Suprapubic skin (tissue), 4 donors: ENCODE results near the gene USP34. TPM values are rescaled to one million over a fixed set of nuclear protein-coding genes. Genes with fewer than 3 reads are reported as not detected.
A peak's percentile ranks its signal among the peaks of the same experiment; 100 is the strongest.

Source experiments
- DNase-seq, 2 donors: peaks; one replicate each; pipeline ENCODE4 v3.0.0-alpha.2; 2019; ENCODE audit warnings: low spot score in 2 of 2
- H3K27ac ChIP-seq: fragments of 200-600 bp; sonication (generic); one replicate; pipeline ENCODE4 v1.5.1; 2019
- H3K27me3 ChIP-seq: fragments of 200-600 bp; sonication (generic); one replicate; pipeline ENCODE4 v1.5.1; 2019
- H3K36me3 ChIP-seq: fragments of 200-600 bp; sonication (generic); one replicate; pipeline ENCODE4 v1.5.1; 2019
- H3K4me1 ChIP-seq: fragments of 200-600 bp; sonication (generic); one replicate; pipeline ENCODE4 v1.5.1; 2019
- H3K4me3 ChIP-seq: fragments of 200-600 bp; sonication (generic); one replicate; pipeline ENCODE4 v1.5.1; 2019; ENCODE audit warnings: mild to moderate bottlenecking
- H3K9me3 ChIP-seq: fragments of 200-600 bp; sonication (generic); one replicate; pipeline ENCODE4 v1.5.1; 2019
- EP300 ChIP-seq: sonication (generic); formaldehyde crosslinking; IDR thresholded peaks from one replicate; pipeline ENCODE4 v1.6.1; 2017; ENCODE audit warnings: antibody characterized with exemption
- POLR2A ChIP-seq, 2 donors: fragments of 450-650 bp; IDR thresholded peaks; one replicate each; pipeline ENCODE4 v1.6.1; 2017; ENCODE audit warnings: antibody characterized with exemption in 2 of 2, mild to moderate bottlenecking in 2 of 2, moderate library complexity in 2 of 2
- POLR2AphosphoS5 ChIP-seq, 3 donors: sonication (generic); formaldehyde crosslinking; IDR thresholded peaks; one replicate each; pipeline ENCODE4 v1.6.1; 2017; ENCODE audit warnings: antibody characterized with exemption in 3 of 3
- WGBS: methylation state at CpG from one replicate; pipeline ENCODE4 v1.1.5; 2018; 5-methylcytosine and 5-hydroxymethylcytosine counted together
- total RNA-seq, 4 donors: library from RNA; depleted of rRNA; stranded (reverse); fragments of >200 nt; gene quantifications; one replicate each; pipeline ENCODE4 v1.1.0, GENCODE V29; 2016
- TF ChIP-seq, protein P1 (sequence below), 2 donors: fragments of 200-600 bp in 1 of 2; fragments of 450-650 bp in 1 of 2; sonication (generic) in 1 of 2; IDR thresholded peaks; one replicate each; pipeline ENCODE4 v1.5.1; 2016 to 2019; ENCODE audit warnings: antibody characterized with exemption in 2 of 2, mild to moderate bottlenecking in 1 of 2, moderate library complexity in 1 of 2

The USP34 gene
- total RNA-seq, 4 donors from 2014 or later, result 94.5 to 242 (median 111) TPM

DNA sequence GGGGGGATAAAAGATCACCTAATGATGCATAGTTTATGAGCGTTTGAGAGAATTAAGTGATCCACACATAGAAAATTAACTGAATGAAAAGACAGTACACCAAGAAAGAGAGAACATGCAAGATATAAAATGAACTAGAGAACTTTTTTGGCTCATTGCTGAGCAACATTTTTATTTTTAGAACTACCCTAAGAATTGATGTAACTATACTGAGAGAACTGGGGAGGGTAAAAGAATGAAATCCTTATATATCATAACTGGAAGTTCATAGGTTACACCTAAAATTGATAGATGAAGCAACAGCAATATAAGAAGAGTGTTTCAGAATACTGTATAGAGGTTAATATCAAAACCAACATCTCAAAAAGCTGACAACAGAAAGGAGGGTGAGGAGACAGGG is 55.6 kb downstream of the USP34 start:
- Histone ChIP-seq H3K36me3 (no peaks in the 10 kb centered on the region), H3K9me3 (no peaks in the 10 kb centered on the region), H3K4me1 (peaks cover 3% of the 10 kb centered on the region), H3K4me3 (no peak overlapping the region), H3K27me3 (no peaks in the 10 kb centered on the region), H3K27ac (no peak overlapping the region)
- no peak for DNase-seq
- WGBS, result 93% methylated on average over 1 of the region's 1 CpG
- no peak for TF ChIP-seq POLR2A (IDR thresholded peaks at IDR 0.05)
- TF ChIP-seq EP300, result no peak
- no peak for TF ChIP-seq POLR2AphosphoS5 (IDR thresholded peaks at IDR 0.05)
- TF ChIP-seq, protein P1, sequence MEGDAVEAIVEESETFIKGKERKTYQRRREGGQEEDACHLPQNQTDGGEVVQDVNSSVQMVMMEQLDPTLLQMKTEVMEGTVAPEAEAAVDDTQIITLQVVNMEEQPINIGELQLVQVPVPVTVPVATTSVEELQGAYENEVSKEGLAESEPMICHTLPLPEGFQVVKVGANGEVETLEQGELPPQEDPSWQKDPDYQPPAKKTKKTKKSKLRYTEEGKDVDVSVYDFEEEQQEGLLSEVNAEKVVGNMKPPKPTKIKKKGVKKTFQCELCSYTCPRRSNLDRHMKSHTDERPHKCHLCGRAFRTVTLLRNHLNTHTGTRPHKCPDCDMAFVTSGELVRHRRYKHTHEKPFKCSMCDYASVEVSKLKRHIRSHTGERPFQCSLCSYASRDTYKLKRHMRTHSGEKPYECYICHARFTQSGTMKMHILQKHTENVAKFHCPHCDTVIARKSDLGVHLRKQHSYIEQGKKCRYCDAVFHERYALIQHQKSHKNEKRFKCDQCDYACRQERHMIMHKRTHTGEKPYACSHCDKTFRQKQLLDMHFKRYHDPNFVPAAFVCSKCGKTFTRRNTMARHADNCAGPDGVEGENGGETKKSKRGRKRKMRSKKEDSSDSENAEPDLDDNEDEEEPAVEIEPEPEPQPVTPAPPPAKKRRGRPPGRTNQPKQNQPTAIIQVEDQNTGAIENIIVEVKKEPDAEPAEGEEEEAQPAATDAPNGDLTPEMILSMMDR (IDR thresholded peaks at IDR 0.05), result no peak

- no peaks in the 10 kb centered on the region for H3K9me3 ChIP-seq
- no peak overlapping the region for H3K4me3 ChIP-seq
- H3K36me3 ChIP-seq, result no peaks in the 10 kb centered on the region
- H3K27me3 ChIP-seq, result no peaks in the 10 kb centered on the region
- H3K27ac ChIP-seq, result no peak overlapping the region
- no peak for TF ChIP-seq POLR2A (IDR thresholded peaks at IDR 0.05)
- no peak for TF ChIP-seq POLR2AphosphoS5 (IDR thresholded peaks at IDR 0.05)
- no peak for TF ChIP-seq EP300
- TF ChIP-seq, protein P1 (IDR thresholded peaks at IDR 0.05), result no peak
- H3K4me1 ChIP-seq, result peaks cover 3% of the 10 kb centered on the region
- WGBS, result 82% methylated on average over 3 of the region's 3 CpGs
- DNase-seq, result peak in 1 of 2 donors; percentile 20
Observed at GRCh38 chr2:61414674-61415073, 56.2 kb downstream of the USP34 start.

- H3K9me3 ChIP-seq, result no peaks in the 10 kb centered on the region
- 86% methylated on average over 5 of the region's 5 CpGs for WGBS
- no peak overlapping the region for H3K27ac ChIP-seq
- H3K36me3 ChIP-seq, result no peaks in the 10 kb centered on the region
- H3K4me1 ChIP-seq, result peaks cover 3% of the 10 kb centered on the region
- TF ChIP-seq POLR2A (IDR thresholded peaks at IDR 0.05), result no peak
- TF ChIP-seq EP300, result no peak
- TF ChIP-seq POLR2AphosphoS5 (IDR thresholded peaks at IDR 0.05), result no peak
- TF ChIP-seq, protein P1 (IDR thresholded peaks at IDR 0.05), result no peak
- DNase-seq, result no peak
- H3K27me3 ChIP-seq, result no peaks in the 10 kb centered on the region
- H3K4me3 ChIP-seq, result no peak overlapping the region
Observed at GRCh38 chr2:61411109-61411508, 59.8 kb downstream of the USP34 start.

GRCh38 chr2:61410185-61410584 is 60.7 kb downstream of the USP34 start:
- H3K9me3 ChIP-seq, result no peaks in the 10 kb centered on the region
- TF ChIP-seq, protein P1 (IDR thresholded peaks at IDR 0.05), result no peak
- no peak for TF ChIP-seq EP300
- TF ChIP-seq POLR2A (IDR thresholded peaks at IDR 0.05), result no peak
- TF ChIP-seq POLR2AphosphoS5 (IDR thresholded peaks at IDR 0.05), result no peak
- 99% methylated on average over 3 of the region's 3 CpGs for WGBS
- H3K4me3 ChIP-seq, result no peak overlapping the region
- peak in 1 of 2 donors; percentile 23 for DNase-seq
- no peaks in the 10 kb centered on the region for H3K27me3 ChIP-seq
- H3K36me3 ChIP-seq, result no peaks in the 10 kb centered on the region
- no peak overlapping the region for H3K27ac ChIP-seq
- peaks cover 3% of the 10 kb centered on the region for H3K4me1 ChIP-seq

DNA sequence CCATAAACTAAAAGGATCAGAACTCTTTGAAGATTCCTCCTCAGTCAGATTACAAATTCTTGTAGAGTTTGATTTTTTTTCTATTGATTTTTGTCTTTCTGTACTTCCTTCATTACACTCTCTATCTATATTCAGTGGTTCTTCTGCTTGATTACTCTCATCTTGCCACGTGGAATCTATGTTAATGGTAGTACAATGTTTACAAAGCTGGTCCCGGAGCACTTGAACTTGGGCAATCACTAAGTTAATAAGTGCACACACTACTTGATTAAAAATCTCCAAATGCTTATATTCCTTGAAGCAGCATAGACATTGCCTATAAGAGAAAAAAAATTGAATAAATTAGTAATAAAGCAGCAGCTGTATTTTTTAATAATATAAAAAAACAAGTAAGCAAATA is 65.1 kb downstream of the USP34 start:
- Histone ChIP-seq H3K9me3 (no peaks in the 10 kb centered on the region), H3K27me3 (no peaks in the 10 kb centered on the region), H3K4me1 (peaks cover 2% of the 10 kb centered on the region), H3K4me3 (no peak overlapping the region), H3K27ac (no peak overlapping the region), H3K36me3 (peaks cover 7% of the 10 kb centered on the region)
- WGBS, result 85% methylated on average over 2 of the region's 2 CpGs
- TF ChIP-seq POLR2A (IDR thresholded peaks at IDR 0.05) (no peak), EP300 (no peak), POLR2AphosphoS5 (IDR thresholded peaks at IDR 0.05) (no peak)
- TF ChIP-seq, protein P1 (IDR thresholded peaks at IDR 0.05), result no peak
- no peak for DNase-seq
